ENCODE data around the gene IL10RB. TPM values are rescaled to one million over a fixed set of nuclear protein-coding genes. Genes with fewer than 3 reads are reported as not detected.

IL10RB gene
- total and polyA plus RNA-seq, 2 of the 13 experiments (the other 11 are each of a cell fraction or from before 2014, with no cell fraction given) = 17.4 to 18.2 TPM

- TF ChIP-seq ZNF709 (CRISPR knock-in tag; IDR thresholded peaks at IDR 0.05) = no peak
- TF ChIP-seq FOSL1 (CRISPR knock-in tag; IDR thresholded peaks at IDR 0.05; ENCODE audit: borderline replicate concordance) = no peak
- TF ChIP-seq ZNF790 (CRISPR knock-in tag; IDR thresholded peaks at IDR 0.05; ENCODE audit: borderline replicate concordance) = no peak
- TF ChIP-seq ZNF724P (CRISPR knock-in tag; IDR thresholded peaks at IDR 0.05; ENCODE audit: borderline replicate concordance) = no peak
- TF ChIP-seq ZNF441 (CRISPR knock-in tag; IDR thresholded peaks at IDR 0.05; ENCODE audit: borderline replicate concordance) = no peak
- TF ChIP-seq DNMT3B (CRISPR knock-in tag; conservative IDR thresholded peaks at IDR 0.05) = no peak
- TF ChIP-seq E2F5 (CRISPR knock-in tag; conservative IDR thresholded peaks at IDR 0.05) = no peak
Observed at GRCh38 chr21:33291686-33292085, 25.5 kb downstream of the IL10RB start (continued).

GRCh38 chr21:33292724-33293123 is 26.6 kb downstream of the IL10RB start:
- Histone ChIP-seq H3K4me3 (replicated peaks in 1 of 3; ENCODE audit: insufficient read depth in 1 of 3, low read depth in 2 of 3, low read length in 3 of 3) (no peak overlapping the region), H3K4me1 (ENCODE audit: insufficient read depth, low read length) (peaks cover under 1% of the 10 kb centered on the region; the same call in 1 of the 2 replicates), H3K36me3 (replicated peaks in 1 of 2; ENCODE audit: control insufficient read depth in 1 of 2, insufficient read depth in 2 of 2, low read length in 2 of 2) (peaks cover 1 to 17% of the 10 kb centered on the region in 2 experiments; a peak in 3 of 5 replicates), H3K4me2 (ENCODE audit: low read depth, low read length) (no peak overlapping the region), H3K27me3 (ENCODE audit: control insufficient read depth in 1 of 2, insufficient read depth in 2 of 2, low read length in 2 of 2) (no peaks in the 10 kb centered on the region), H2AFZ (ENCODE audit: low read length) (no peak overlapping the region), H3K79me2 (ENCODE audit: insufficient read depth, low read length) (no peaks in the 10 kb centered on the region), H4K20me1 (ENCODE audit: insufficient read depth, low read length) (no peaks in the 10 kb centered on the region), H3K9me3 (ENCODE audit: low read length) (no peaks in the 10 kb centered on the region), H3K9ac (ENCODE audit: insufficient read depth, low read depth, low read length) (no peak overlapping the region), H3K27ac (ENCODE audit: extremely low read length, insufficient read depth, low read length) (no peak overlapping the region)
- FAIRE-seq = no peak
- intact Hi-C loops (cut with micrococcal nuclease; ENCODE audit: unreplicated experiment) (no loop called here), in situ Hi-C loops (cut with HindIII; ENCODE audit: extremely low pct_ligation_motif_present, low pct_unique_long_range_greater_than_20kb) (no loop called here)
- no TSS peak for BruUV-seq (replicated peaks)
- no peak for DNase-seq (ENCODE audit: low spot score)
- CTCF ChIA-PET (ENCODE audit: low intra/inter-chr PET ratio, low total read pairs) = no interaction called here
- no peak for ATAC-seq
- POLR2A ChIA-PET = no interaction called here
- WGBS (ENCODE audit: low lambda C conversion rate) = 92% methylated on average over 3 of the region's 5 CpGs
- TF ChIP-seq, protein P1, sequence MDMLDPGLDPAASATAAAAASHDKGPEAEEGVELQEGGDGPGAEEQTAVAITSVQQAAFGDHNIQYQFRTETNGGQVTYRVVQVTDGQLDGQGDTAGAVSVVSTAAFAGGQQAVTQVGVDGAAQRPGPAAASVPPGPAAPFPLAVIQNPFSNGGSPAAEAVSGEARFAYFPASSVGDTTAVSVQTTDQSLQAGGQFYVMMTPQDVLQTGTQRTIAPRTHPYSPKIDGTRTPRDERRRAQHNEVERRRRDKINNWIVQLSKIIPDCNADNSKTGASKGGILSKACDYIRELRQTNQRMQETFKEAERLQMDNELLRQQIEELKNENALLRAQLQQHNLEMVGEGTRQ (IDR thresholded peaks at IDR 0.05; ENCODE audit: low read depth, low read length) = no peak
- TF ChIP-seq, protein P1 (CRISPR knock-in tag; IDR thresholded peaks at IDR 0.05; ENCODE audit: borderline replicate concordance) = no peak
- TF ChIP-seq ZNF329 (CRISPR knock-in tag; IDR thresholded peaks at IDR 0.05; ENCODE audit: low read depth) = no peak
- no peak for TF ChIP-seq RBFOX2 (IDR thresholded peaks at IDR 0.05; ENCODE audit: low read depth, low read length)
- TF ChIP-seq, protein P2, sequence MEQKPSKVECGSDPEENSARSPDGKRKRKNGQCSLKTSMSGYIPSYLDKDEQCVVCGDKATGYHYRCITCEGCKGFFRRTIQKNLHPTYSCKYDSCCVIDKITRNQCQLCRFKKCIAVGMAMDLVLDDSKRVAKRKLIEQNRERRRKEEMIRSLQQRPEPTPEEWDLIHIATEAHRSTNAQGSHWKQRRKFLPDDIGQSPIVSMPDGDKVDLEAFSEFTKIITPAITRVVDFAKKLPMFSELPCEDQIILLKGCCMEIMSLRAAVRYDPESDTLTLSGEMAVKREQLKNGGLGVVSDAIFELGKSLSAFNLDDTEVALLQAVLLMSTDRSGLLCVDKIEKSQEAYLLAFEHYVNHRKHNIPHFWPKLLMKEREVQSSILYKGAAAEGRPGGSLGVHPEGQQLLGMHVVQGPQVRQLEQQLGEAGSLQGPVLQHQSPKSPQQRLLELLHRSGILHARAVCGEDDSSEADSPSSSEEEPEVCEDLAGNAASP (CRISPR knock-in tag; IDR thresholded peaks at IDR 0.05; ENCODE audit: borderline replicate concordance) = no peak
- no peak for TF ChIP-seq AGO1 (IDR thresholded peaks at IDR 0.05; ENCODE audit: low read depth, low read length, poor library complexity, severe bottlenecking)
- TF ChIP-seq ZMYM2 (CRISPR knock-in tag; IDR thresholded peaks at IDR 0.05) = no peak
- no peak for TF ChIP-seq ZNF616 (CRISPR knock-in tag; IDR thresholded peaks at IDR 0.05; ENCODE audit: low read depth)
- no peak for TF ChIP-seq CBX5 (CRISPR knock-in tag; IDR thresholded peaks at IDR 0.05; ENCODE audit: borderline replicate concordance)
- no peak for TF ChIP-seq ZNF792 (CRISPR knock-in tag; IDR thresholded peaks at IDR 0.05)
- TF ChIP-seq ZSCAN22 (CRISPR knock-in tag; IDR thresholded peaks at IDR 0.05) = no peak
- TF ChIP-seq, protein P3, sequence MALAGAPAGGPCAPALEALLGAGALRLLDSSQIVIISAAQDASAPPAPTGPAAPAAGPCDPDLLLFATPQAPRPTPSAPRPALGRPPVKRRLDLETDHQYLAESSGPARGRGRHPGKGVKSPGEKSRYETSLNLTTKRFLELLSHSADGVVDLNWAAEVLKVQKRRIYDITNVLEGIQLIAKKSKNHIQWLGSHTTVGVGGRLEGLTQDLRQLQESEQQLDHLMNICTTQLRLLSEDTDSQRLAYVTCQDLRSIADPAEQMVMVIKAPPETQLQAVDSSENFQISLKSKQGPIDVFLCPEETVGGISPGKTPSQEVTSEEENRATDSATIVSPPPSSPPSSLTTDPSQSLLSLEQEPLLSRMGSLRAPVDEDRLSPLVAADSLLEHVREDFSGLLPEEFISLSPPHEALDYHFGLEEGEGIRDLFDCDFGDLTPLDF (CRISPR knock-in tag; IDR thresholded peaks at IDR 0.05) = no peak
- TF ChIP-seq ZNF567 (CRISPR knock-in tag; IDR thresholded peaks at IDR 0.05; ENCODE audit: borderline replicate concordance) = no peak
